HG02571 (cell line): ENCODE measurements around the gene NUDT4.

ENCODE experiments used
- ATAC-seq: cut with Tn5 transposase; IDR thresholded peaks from one replicate; pipeline ENCODE4 v1.9.1; 2021; ENCODE audit warnings: mild to moderate bottlenecking, moderate library complexity; ENCODE audit not compliant: unreplicated experiment

NUDT4 gene

GRCh38 chr12:93377252-93378195 is at the start of gene NUDT4:
Gene NUDT4, plus strand, starts transcription at chr12:93377925. Its CDS starts 398 bp downstream, at chr12:93378323.
- peak; percentile 68 for ATAC-seq

- no peak for ATAC-seq
Measured at GRCh38 chr12:93333054-93333453, 44.7 kb upstream of the NUDT4 start.

- ATAC-seq = no peak
Measured at GRCh38 chr12:93333828-93334227, 43.9 kb upstream of the NUDT4 start.

DNA sequence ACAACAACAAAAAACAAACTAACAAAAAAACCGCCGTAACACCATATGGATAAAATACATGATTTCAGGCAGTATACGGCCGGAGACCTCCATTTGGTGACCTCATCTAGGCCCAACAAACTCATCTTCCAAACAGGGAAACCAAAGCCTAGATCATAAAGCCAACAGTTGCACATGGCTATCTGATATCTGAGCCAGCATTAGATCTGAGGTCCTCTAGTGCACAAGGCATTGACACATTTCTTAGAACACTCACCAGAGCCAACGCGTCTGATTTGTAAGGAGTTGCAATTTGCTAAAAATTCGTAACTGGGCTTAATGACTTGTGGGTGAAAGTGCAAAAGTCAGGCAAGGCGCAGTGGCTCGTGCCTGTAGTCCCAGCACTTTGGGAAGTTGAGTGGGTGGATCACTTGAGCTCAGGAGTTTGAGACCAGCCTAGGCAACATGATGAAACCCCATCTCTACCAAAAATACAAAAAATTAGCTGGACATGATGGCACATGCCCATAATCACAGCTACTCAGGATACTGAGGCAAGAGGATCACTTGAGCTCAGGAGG is 42.0 kb upstream of the NUDT4 start:
- ATAC-seq = no peak

GRCh38 chr12:93336291-93336741 is 41.4 kb upstream of the NUDT4 start:
- no peak for ATAC-seq

DNA sequence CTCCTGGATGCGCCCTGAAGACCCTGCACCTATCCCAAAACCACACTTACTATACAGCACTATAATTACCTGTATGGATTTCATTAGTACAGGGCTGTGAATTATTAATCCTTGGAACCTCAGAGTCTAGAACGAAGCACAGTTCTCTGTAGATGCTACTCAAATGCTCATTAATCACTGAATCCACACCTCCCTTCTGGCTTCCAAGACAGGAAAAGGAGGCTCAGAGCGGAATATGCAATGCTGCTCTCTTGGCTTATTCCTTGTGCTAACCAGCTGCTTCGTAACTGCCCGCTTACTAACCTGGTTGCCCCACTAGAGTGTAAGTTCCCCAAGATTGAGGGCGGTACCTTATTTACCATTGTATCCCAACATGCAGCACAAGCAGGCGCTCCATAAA is 39.1 kb upstream of the NUDT4 start:
- ATAC-seq = no peak

- no peak for ATAC-seq
Measured at GRCh38 chr12:93339695-93340094, 38.0 kb upstream of the NUDT4 start.

DNA sequence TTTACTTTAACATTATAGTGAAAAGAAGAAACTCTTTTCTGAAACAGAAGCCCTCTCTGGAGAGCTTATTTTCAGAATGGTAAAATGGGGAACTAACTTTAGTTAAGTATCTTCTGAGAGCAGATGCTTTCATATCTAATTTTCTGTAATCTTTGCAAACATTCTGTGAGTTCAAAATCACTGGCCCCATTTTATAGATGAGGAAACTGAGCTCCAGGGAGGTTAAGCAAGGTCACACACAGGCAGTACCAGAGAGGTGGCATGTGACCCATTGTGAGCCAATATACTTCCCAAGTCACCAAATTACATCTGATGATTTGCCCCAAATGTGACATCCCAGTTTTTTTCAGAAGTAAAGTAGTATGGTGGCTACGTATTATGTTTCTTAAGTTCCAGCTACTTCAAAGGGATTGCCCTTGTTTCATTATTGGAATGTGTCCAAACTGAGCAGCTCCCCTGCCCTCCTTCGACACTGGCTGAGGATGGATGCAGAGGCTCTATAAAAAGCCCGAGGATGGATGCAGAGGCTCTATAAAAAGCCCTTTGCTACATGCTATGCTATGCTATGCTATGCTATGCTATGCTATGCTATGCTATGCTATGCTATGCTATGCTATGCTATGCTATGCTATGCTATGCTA is 36.2 kb upstream of the NUDT4 start:
- ATAC-seq = no peak

DNA sequence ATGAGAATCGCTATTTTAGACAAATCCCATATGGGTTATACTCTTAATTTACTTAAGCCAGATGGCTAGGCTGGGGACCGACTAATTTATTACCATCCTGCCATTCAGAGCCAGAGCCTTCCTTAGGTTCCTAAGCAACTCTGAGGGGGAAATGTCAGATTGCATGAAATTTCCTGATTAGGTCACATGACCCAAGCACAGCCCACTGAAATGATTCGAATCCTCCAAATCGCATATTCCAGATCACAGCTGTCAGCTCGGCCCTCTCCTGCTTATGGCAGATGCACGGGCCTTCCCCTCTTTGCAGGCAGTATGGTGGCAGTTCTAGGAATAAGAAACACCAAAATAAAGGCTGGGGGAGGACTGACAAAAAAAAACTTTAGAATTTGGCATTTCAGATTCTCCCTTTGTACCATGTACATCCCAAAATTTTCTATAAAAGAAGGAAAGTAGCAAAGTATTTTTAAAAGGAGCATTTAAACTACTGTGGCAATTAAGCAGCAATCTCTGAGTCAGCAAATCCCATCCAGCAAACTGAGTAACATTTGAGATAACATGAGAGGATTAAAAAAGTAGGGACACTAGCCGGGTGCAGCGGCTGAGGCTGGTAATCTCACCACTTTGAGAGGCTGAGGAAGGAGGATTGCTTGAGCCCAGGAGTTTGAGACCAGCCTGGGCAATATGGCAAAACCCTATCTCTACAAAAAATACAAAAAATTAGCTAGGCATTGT is 30.5 kb upstream of the NUDT4 start:
- no peak for ATAC-seq

GRCh38 chr12:93348575-93349435 is 28.9 kb upstream of the NUDT4 start:
- no peak for ATAC-seq

GRCh38 chr12:93351726-93352125 is 26.0 kb upstream of the NUDT4 start:
- ATAC-seq = no peak

- no peak for ATAC-seq
Measured at GRCh38 chr12:93352321-93352720, 25.4 kb upstream of the NUDT4 start.

- no peak for ATAC-seq
Measured at GRCh38 chr12:93356214-93356613, 21.5 kb upstream of the NUDT4 start.

GRCh38 chr12:93358058-93358457 is 19.7 kb upstream of the NUDT4 start:
- peak; percentile 84 for ATAC-seq

DNA sequence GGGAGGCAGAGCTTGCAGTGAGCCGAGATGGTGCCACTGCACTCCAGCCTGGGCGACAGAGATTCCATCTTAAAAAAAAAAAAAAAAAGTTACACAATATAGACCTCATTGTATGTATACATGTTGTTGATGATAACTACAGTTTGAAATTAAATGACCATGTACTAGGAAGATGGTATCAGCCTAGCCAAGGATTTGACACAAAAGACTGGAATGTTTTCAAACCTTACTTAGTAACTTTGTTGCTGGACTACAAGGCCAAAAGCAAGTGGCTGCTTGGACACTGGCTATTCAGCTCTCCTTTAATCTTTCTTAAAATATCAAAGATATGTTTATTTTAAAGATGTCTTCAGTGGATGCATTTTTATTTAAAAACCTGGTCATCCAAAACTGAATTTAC is 18.9 kb upstream of the NUDT4 start:
- no peak for ATAC-seq

DNA sequence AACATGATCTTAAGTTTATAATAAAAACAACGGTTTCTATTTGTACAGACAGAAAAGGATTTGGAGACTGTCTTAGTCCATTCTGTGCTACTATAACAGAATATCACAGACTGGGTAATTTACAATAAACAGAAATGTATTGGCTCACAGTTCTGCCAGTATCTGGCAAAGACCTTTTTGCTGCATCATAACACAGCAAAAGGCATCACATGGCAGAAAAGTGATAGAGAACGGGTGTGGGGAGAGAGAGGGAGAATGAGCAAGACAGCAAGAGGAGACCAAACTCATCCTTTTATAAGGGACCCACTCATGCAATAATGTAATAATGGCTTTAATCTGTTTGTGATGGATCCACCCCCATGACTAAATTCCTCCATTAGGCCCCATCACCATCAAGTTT is 17.0 kb upstream of the NUDT4 start:
- no peak for ATAC-seq

GRCh38 chr12:93361151-93361919 is 16.4 kb upstream of the NUDT4 start:
- ATAC-seq = no peak

DNA sequence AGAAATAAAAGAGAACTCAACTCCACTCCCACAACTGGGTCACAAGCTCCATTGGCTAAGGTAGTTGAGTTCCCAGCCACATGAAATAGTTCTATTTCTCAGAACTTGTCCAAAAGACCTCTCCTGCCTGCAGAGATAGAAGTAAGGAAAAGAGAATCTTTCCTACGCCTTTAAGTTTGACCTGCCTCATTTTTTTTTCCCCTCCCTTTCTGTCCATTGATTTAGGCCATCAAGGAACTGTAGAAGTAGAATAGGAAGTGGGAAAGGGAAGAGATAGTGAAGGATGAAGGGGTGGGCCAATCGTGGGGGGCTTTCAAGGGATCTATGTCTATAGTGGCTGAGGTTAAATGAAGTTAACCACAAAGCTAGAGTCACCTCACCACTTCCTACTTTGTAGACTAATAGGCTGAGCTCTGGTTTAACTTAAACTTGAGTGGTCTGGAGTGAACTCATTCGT is 13.9 kb upstream of the NUDT4 start:
- no peak for ATAC-seq
